Measurements from ENCODE around the gene MRPL14. TPM values are rescaled to one million over a fixed set of nuclear protein-coding genes. Genes with fewer than 3 reads are reported as not detected.

MRPL14 gene
- total RNA-seq, 1 experiment from 2014 or later: 145 TPM

- DNase-seq (ENCODE audit: low spot score): no peak
These were observed 46.4 kb downstream of the MRPL14 start for GRCh38 chr6:44080561-44081521.

- DNase-seq (ENCODE audit: low spot score): no peak
These were observed 47.6 kb downstream of the MRPL14 start for GRCh38 chr6:44079672-44080071.

GRCh38 chr6:44078827-44079671 lies 48.2 kb downstream of the MRPL14 start:
- peak; percentile 77 for DNase-seq (ENCODE audit: low spot score)

GRCh38 chr6:44078219-44078826 lies 48.9 kb downstream of the MRPL14 start:
- no peak for DNase-seq (ENCODE audit: low spot score)

- no peak for DNase-seq (ENCODE audit: low spot score)
These were observed 49.9 kb downstream of the MRPL14 start for GRCh38 chr6:44077214-44077946.

GRCh38 chr6:44076356-44077213 lies 50.7 kb downstream of the MRPL14 start:
- DNase-seq (ENCODE audit: low spot score): no peak

GRCh38 chr6:44075647-44076355 lies 51.5 kb downstream of the MRPL14 start:
- no peak for DNase-seq (ENCODE audit: low spot score)

GRCh38 chr6:44074813-44075646 lies 52.2 kb downstream of the MRPL14 start:
- no peak for DNase-seq (ENCODE audit: low spot score)

GRCh38 chr6:44074439-44074812 lies 52.8 kb downstream of the MRPL14 start:
- peak; percentile 86 for DNase-seq (ENCODE audit: low spot score)

- no peak for DNase-seq (ENCODE audit: low spot score)
These were observed 53.4 kb downstream of the MRPL14 start for GRCh38 chr6:44073612-44074438.

GRCh38 chr6:44072959-44073611 lies 54.2 kb downstream of the MRPL14 start:
- peak; percentile 87 for DNase-seq (ENCODE audit: low spot score)

- no peak for DNase-seq (ENCODE audit: low spot score)
These were observed 54.7 kb downstream of the MRPL14 start for GRCh38 chr6:44072452-44072958.

- DNase-seq (ENCODE audit: low spot score): peak; percentile 84
These were observed 55.4 kb downstream of the MRPL14 start for GRCh38 chr6:44071670-44072451.

- DNase-seq (ENCODE audit: low spot score): no peak
These were observed 58.5 kb downstream of the MRPL14 start for GRCh38 chr6:44068607-44069296.

GRCh38 chr6:44067173-44068139 lies 59.8 kb downstream of the MRPL14 start:
- DNase-seq (ENCODE audit: low spot score): no peak
